Fibroblast of pulmonary artery (primary cell): ENCODE results near the gene NAA60.
"Not testable (repeated sequence)": the region's sequence is repeated elsewhere in the genome, so short reads cannot be mapped to it uniquely, and the experiment has no call there.

Source experiments
- DNase-seq: peaks from one replicate; pipeline ENCODE4 v3.0.0-alpha.2; 2010; ENCODE audit warnings: low read depth
- H3K4me3 ChIP-seq: replicated peaks from 2 replicates; pipeline ENCODE4 v1.5.1; 2011; ENCODE audit warnings: low read depth, mild to moderate bottlenecking, control low read depth, low read length, moderate library complexity
- CTCF ChIP-seq: IDR thresholded peaks from 2 replicates; pipeline ENCODE4 v1.5.1; 2011; ENCODE audit warnings: mild to moderate bottlenecking, control low read depth, low read length, inconsistent platforms; ENCODE audit errors: missing control alignments

NAA60 gene

GRCh38 chr16:3490911-3491629, 47.6 kb downstream of the NAA60 start:
- no peak overlapping the region for H3K4me3 ChIP-seq
- DNase-seq = no peak
- no peak for TF ChIP-seq CTCF

GRCh38 chr16:3492356-3492755, 48.9 kb downstream of the NAA60 start:
- TF ChIP-seq CTCF = no peak
- H3K4me3 ChIP-seq = no peak overlapping the region
- DNase-seq = no peak

GRCh38 chr16:3494386-3494973, 51.0 kb downstream of the NAA60 start:
- no peak for DNase-seq
- H3K4me3 ChIP-seq = no peak overlapping the region
- no peak for TF ChIP-seq CTCF

GRCh38 chr16:3495176-3495575, 51.7 kb downstream of the NAA60 start, which contains the start of gene C16orf90:
Gene C16orf90, minus strand, starts transcription at chr16:3495489. Its CDS starts 68 bp downstream, at chr16:3495421.
- no peak for TF ChIP-seq CTCF
- H3K4me3 ChIP-seq = no peak within 1 kb of the TSS
- no peak for DNase-seq

- DNase-seq = no peak
- no peak for TF ChIP-seq CTCF
- no peak overlapping the region for H3K4me3 ChIP-seq
Observed at GRCh38 chr16:3496386-3496785, 52.9 kb downstream of the NAA60 start.

- no peak for DNase-seq
- no peak overlapping the region for H3K4me3 ChIP-seq
- TF ChIP-seq CTCF = no peak
Observed at GRCh38 chr16:3497771-3498170, 54.3 kb downstream of the NAA60 start.

- DNase-seq = no peak
- H3K4me3 ChIP-seq = no peak overlapping the region
- TF ChIP-seq CTCF = no peak
Observed at GRCh38 chr16:3498988-3499387, 55.5 kb downstream of the NAA60 start.

- H3K4me3 ChIP-seq = peak overlapping the region; percentile 86
- not testable (repeated sequence) for DNase-seq
Observed at GRCh38 chr16:3501412-3501761, 57.9 kb downstream of the NAA60 start.
